ENCODE measurements around the gene ENDOV.

DNA sequence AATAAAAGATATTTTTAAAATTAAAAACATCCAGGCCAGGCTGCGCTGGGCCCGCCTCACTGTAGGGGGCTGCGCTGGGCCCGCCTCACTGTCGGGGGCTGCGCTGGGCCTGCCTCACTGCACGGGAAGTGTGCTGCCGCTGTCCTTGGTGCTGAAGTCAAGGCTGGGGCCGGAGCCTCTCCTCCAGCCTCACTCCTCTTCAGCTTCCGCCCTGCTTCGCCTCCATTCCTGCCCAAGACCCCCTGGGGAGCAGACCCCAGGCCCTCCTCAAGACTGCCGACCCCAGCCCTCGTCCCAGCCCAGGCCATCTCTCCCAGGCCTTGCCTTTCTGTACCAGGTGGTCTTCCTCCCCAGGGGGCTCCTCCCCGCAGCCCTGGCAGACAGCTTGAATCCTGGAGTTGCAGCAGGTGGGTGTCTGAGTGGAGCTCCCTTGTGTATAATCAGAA is 26.2 kb downstream of the ENDOV start:
- TF ChIP-seq POLR2A (IDR thresholded peaks at IDR 0.05) (no peak), CTCF (IDR thresholded peaks at IDR 0.05) (no peak)
